Endodermal cell (in vitro differentiated cells): ENCODE measurements around the gene PPFIA4. TPM values are rescaled to one million over a fixed set of nuclear protein-coding genes. Genes with fewer than 3 reads are reported as not detected.

Experiments
- DNase-seq: peaks from one replicate; pipeline ENCODE4 v3.0.0-alpha.2; 2017
- H3K27ac ChIP-seq: 2 replicates; pipeline ENCODE4 v1.5.1; 2013; ENCODE audit warnings: mild to moderate bottlenecking, low read depth, low read length, moderate library complexity
- H3K27me3 ChIP-seq: 2 replicates; pipeline ENCODE4 v1.6.1; 2013; ENCODE audit warnings: mild to moderate bottlenecking, low read length, moderate library complexity; ENCODE audit not compliant: insufficient read depth, control insufficient read depth, poor library complexity, severe bottlenecking
- H3K36me3 ChIP-seq: 2 replicates; pipeline ENCODE4 v1.7.0; 2013; ENCODE audit warnings: mild to moderate bottlenecking, low read length, moderate library complexity; ENCODE audit not compliant: control insufficient read depth, insufficient read depth
- H3K4me1 ChIP-seq: one replicate; pipeline ENCODE4 v1.7.0; 2013; ENCODE audit warnings: low read length; ENCODE audit not compliant: control insufficient read depth, insufficient read depth
- H3K4me3 ChIP-seq: 2 replicates; pipeline ENCODE4 v1.5.1; 2013; ENCODE audit warnings: mild to moderate bottlenecking, low read length, moderate library complexity
- H3K9ac ChIP-seq: 2 replicates; pipeline ENCODE4 v1.6.1; 2013; ENCODE audit warnings: mild to moderate bottlenecking, low read length, moderate library complexity; ENCODE audit not compliant: poor library complexity, severe bottlenecking; ENCODE audit errors: extremely low read depth
- H3K9me3 ChIP-seq: 2 replicates; pipeline ENCODE4 v1.6.1; 2013; ENCODE audit warnings: mild to moderate bottlenecking, low read length, moderate library complexity; ENCODE audit not compliant: control insufficient read depth
- H3K27ac Mint-ChIP-seq: 2 replicates; pipeline ENCODE4 v1.8.0; 2020; ENCODE audit warnings: mixed read lengths
- H3K27me3 Mint-ChIP-seq: 2 replicates; pipeline ENCODE4 v1.8.0; 2021; ENCODE audit warnings: mild to moderate bottlenecking, mixed read lengths; ENCODE audit not compliant: insufficient read depth
- H3K36me3 Mint-ChIP-seq: 2 replicates; pipeline ENCODE4 v1.8.0; 2020; ENCODE audit warnings: low read depth, mixed read lengths
- H3K4me1 Mint-ChIP-seq: 2 replicates; pipeline ENCODE4 v1.8.0; 2020; ENCODE audit warnings: mixed read lengths
- H3K4me3 Mint-ChIP-seq: 2 replicates; pipeline ENCODE4 v1.8.0; 2020; ENCODE audit warnings: mild to moderate bottlenecking, moderate library complexity, mixed read lengths
- H3K9me3 Mint-ChIP-seq: 2 replicates; pipeline ENCODE4 v1.8.0; 2020; ENCODE audit warnings: mild to moderate bottlenecking, mixed read lengths
- WGBS, 2 experiments: methylation state at CpG; one replicate each; pipeline versions ENCODE4 v1.1.5 to v1.1.7; 2013; ENCODE audit warnings: missing lambda C conversion rate in 2 of 2, mixed read lengths in 1 of 2; ENCODE audit not compliant: insufficient coverage in 1 of 2, insufficient read length in 1 of 2; 5-methylcytosine and 5-hydroxymethylcytosine counted together
- total RNA-seq, 2 donors: library from RNA; stranded (reverse); fragmentation: NEBNext Ultra II Directional in 1 of 2; extraction: Animal tissue kit (Norgen Biotek cat#: 25700) in 1 of 2; gene quantifications; 2 replicates in 1 of 2; 3 replicates in 1 of 2; pipeline ENCODE4 v1.2.1, GENCODE V29; 2021
- TF ChIP-seq, protein P1 (sequence below): fragments of 200-600 bp; sonication (generic); conservative IDR thresholded peaks from 2 replicates; pipeline ENCODE4 v1.5.0; 2021; ENCODE audit warnings: antibody characterized with exemption, mild to moderate bottlenecking

PPFIA4 gene
- total RNA-seq, 2 donors from 2014 or later = 8.4 to 12.1 TPM

- WGBS, 2 experiments = 90 to 96% methylated on average over 4 to 14 of the region's 14 CpGs
Measured at GRCh38 chr1:203084588-203085527, 58.6 kb downstream of the PPFIA4 start.

DNA sequence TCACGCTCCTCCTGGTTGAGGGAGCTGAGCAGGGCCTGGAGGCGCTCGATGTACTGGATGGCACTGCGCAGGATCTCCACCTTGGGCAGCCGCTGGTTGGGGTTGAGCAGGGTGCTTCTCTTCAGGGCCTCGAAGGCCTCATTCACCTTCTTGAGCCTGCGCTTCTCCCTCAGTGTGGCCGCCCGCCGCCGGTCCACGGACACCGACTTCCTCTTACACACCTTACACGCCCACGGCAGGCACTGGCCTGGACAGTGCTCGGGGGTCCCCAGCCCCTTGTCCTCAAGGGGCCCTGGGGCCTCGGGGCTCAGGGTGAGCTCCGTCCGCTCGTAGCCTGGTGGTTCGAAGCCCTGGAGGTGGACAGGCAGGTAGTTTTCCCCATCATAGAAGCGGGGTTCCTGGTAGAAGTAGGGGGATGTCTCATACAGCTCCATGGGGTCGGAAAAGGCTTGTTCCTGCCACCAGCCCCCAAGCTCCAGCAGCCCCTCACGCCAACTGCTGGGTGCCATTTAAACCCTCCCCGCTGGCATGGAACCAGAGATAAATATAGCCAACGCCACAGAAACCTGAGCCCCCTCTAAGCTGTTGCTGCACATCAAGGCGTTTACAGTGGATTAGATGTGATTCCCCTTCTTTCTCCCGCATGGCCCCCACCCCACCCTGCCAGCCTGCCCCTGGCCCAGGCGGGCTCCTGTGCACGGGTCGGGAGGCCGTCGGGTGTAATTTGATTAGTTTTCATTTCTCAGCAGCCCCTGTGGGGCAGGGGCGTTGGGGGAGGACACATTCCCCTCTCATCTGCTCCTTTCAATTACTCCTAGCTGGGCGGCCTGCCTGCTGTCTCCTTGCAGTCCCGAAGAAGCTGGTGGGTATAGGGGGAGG is 59.5 kb downstream of the PPFIA4 start, which contains the start of gene MYOG:
TSS of gene MYOG (minus strand) at position 485 of the 879 bp plus-strand sequence. CDS start at position 434, 51 bp downstream.
- no peak within 1 kb of the TSS for H3K4me3 Mint-ChIP-seq
- Histone ChIP-seq H3K27me3 (no peaks in the 10 kb centered on the region), H3K36me3 (no peaks in the 10 kb centered on the region), H3K4me1 (peaks cover 19% of the 10 kb centered on the region), H3K9ac (no peak within 1 kb of the TSS), H3K4me3 (no peak within 1 kb of the TSS), H3K9me3 (no peaks in the 10 kb centered on the region), H3K27ac (no peak within 1 kb of the TSS)
- H3K27me3 Mint-ChIP-seq = peaks cover 3% of the 10 kb centered on the region
- H3K36me3 Mint-ChIP-seq = no peaks in the 10 kb centered on the region
- peak; percentile 51 for DNase-seq
- peak within 1 kb of the TSS; percentile 13 for H3K27ac Mint-ChIP-seq
- no peaks in the 10 kb centered on the region for H3K9me3 Mint-ChIP-seq
- TF ChIP-seq, protein P1, sequence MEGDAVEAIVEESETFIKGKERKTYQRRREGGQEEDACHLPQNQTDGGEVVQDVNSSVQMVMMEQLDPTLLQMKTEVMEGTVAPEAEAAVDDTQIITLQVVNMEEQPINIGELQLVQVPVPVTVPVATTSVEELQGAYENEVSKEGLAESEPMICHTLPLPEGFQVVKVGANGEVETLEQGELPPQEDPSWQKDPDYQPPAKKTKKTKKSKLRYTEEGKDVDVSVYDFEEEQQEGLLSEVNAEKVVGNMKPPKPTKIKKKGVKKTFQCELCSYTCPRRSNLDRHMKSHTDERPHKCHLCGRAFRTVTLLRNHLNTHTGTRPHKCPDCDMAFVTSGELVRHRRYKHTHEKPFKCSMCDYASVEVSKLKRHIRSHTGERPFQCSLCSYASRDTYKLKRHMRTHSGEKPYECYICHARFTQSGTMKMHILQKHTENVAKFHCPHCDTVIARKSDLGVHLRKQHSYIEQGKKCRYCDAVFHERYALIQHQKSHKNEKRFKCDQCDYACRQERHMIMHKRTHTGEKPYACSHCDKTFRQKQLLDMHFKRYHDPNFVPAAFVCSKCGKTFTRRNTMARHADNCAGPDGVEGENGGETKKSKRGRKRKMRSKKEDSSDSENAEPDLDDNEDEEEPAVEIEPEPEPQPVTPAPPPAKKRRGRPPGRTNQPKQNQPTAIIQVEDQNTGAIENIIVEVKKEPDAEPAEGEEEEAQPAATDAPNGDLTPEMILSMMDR = no peak
- peaks cover 51% of the 10 kb centered on the region for H3K4me1 Mint-ChIP-seq
- 91 to 94% methylated on average over 10 to 34 of the region's 36 CpGs for WGBS, 2 experiments

More at GRCh38 chr1:203084588-203085527, 58.6 kb downstream of the PPFIA4 start:
- H3K9me3 Mint-ChIP-seq = no peaks in the 10 kb centered on the region
- H3K27ac ChIP-seq = no peak overlapping the region
- H3K4me1 Mint-ChIP-seq = peaks cover 51% of the 10 kb centered on the region
- DNase-seq = peak; percentile 92
- TF ChIP-seq, protein P1 = peak; percentile 89
- no peak overlapping the region for H3K27ac Mint-ChIP-seq
- no peaks in the 10 kb centered on the region for H3K36me3 ChIP-seq
- no peaks in the 10 kb centered on the region for H3K36me3 Mint-ChIP-seq
- H3K4me3 ChIP-seq = no peak overlapping the region
- no peak overlapping the region for H3K9ac ChIP-seq
- H3K4me1 ChIP-seq = peaks cover 20% of the 10 kb centered on the region
- H3K27me3 Mint-ChIP-seq = peaks cover 8% of the 10 kb centered on the region
- no peaks in the 10 kb centered on the region for H3K27me3 ChIP-seq
- H3K9me3 ChIP-seq = no peaks in the 10 kb centered on the region
- no peak overlapping the region for H3K4me3 Mint-ChIP-seq

DNA sequence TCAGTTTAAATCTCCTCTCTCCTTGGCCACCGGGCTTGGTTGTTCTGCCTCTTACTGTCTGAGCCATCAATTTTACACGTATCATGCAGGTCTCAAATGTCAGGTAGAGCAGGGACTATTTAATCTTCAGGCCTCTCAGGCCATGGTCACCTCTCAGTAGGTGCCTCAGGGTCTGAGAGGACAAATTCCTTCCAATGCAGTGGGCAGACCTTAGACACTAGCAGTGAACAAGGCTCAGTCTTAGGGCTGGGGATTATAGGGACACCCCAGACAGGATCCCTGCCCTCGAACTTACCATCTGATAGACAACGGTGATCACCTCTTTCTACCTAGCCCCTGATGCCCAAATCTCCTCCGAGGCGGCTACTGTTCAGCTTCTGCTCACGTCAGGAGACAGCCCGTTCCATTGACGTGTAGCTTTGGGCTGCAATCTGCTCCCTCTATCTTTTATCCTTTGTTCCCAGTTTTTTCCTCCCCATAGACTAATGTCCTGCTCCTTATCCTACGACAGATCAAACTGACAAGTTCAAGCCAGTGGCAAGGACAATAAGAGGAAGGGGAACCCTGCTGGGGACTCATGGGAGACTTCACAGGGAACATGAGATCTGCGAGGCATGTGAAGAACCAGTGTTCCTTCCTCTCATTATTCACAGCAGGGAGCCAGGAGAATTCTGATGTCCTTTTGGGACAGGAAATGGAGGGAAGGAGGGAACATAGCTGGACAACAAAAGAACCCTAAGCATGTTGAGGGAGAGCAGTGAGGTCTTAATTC is 60.9 kb downstream of the PPFIA4 start:
- no peak overlapping the region for H3K9ac ChIP-seq
- Mint-ChIP-seq H3K36me3 (no peaks in the 10 kb centered on the region), H3K4me1 (peaks cover 44% of the 10 kb centered on the region), H3K27ac (peak overlapping the region; percentile 19), H3K27me3 (peaks cover 3% of the 10 kb centered on the region), H3K9me3 (no peaks in the 10 kb centered on the region), H3K4me3 (no peak overlapping the region)
- no peaks in the 10 kb centered on the region for H3K27me3 ChIP-seq
- DNase-seq = peak; percentile 87
- peaks cover 7% of the 10 kb centered on the region for H3K4me1 ChIP-seq
- no peak overlapping the region for H3K27ac ChIP-seq
- no peak overlapping the region for H3K4me3 ChIP-seq
- WGBS, 2 experiments = 80 to 89% methylated on average over 10 to 11 of the region's 11 CpGs
- no peaks in the 10 kb centered on the region for H3K36me3 ChIP-seq
- TF ChIP-seq, protein P1 = no peak
- no peaks in the 10 kb centered on the region for H3K9me3 ChIP-seq
